Parietal lobe (tissue), 2 donors: ENCODE results near the gene TXLNG. TPM values are rescaled to one million over a fixed set of nuclear protein-coding genes. Genes with fewer than 3 reads are reported as not detected.

Source experiments
- small RNA-seq: library from RNA; depleted of rRNA; stranded (forward); fragments of <200 nt; gene quantifications from one replicate; pipeline ENCODE3, GENCODE V24; 2014; ENCODE audit warnings: low replicate concordance
- total RNA-seq: library from RNA; depleted of rRNA; stranded (reverse); fragments of >200 nt; gene quantifications from one replicate; pipeline ENCODE4 v1.2.3, GENCODE V29; 2014

The TXLNG gene
- total RNA-seq, result 13.1 TPM

DNA sequence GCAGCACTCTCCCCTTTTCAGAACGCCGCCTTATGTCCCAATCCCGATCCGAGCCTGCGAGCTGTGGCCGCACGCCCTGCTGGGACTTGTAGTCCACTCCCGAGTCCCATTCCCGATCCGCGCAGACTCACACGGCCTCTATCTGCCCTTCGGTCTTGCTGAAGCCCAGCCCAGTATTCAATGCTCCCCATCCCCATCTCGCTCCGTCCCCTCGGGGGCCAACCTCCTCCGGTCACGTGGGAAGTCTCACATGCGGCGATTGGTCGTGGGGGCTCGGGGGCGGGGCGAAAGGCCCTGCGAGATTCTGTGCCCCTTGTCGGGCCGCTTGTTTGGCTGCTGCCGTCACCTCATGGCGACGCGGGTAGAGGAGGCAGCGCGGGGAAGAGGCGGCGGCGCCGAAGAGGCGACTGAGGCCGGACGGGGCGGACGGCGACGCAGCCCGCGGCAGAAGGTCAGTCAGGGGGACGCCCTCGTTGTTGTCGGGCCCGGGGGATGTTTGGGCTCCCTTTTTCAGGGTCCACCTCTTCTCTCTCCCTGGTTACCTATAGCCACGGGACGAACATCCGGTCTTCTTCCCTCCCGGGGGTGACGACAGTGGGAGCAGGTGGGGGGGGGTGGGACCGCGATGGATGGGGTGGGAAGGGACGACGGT, at the start of gene TXLNG:
Gene TXLNG, plus strand, starts transcription at position 328 of the 652 bp plus-strand sequence. Its CDS starts 22 bp downstream, at position 350.

DNA sequence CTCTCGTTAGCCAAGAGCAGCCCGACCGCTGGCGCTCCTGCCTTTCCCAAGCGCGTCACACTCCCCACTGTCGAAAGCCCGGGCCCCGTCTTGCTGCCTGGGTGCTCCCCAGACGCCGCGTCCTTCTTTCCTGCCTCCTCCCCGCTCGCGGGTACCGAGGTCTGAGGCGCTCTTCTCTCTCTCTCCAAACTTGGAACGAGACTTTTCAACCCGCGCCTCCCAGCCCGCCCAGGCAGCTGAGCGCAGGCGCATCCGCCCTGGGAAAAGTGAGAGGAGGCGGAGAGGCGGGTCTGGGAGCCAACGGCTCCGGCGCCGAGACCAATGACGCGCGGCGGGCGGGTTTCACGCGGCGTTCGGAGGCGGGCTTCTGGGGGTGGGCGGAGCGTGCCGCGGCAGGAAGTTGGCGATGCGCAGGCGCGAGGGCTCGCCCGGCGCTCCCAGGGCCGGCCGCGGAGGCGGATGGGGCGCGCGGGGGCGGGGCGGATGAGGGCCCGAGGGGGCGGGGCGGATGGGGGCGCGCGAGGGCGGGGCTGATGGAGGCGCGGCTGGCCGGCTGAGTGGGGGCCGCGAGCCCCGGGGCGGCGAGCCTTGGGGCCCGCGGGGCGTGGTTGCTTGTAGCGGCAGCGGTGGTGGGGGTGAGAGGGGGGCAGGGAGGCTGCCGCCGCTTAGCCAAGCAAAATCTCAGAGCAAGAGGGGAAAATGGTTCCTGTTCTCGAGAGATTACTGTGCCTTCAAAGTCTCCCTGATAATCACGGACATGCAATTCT, 84.0 kb downstream of the TXLNG start, which contains the start of gene RBBP7:
Gene RBBP7, minus strand, starts transcription at position 268 of the 767 bp plus-strand sequence. CDS start 309 bp downstream, outside the sequence.

Small RNAs within 50 kb of the gene (small RNA-seq; reads per million reads assigned to genes)
- not detected for gene RNU4-6P
- not detected for gene RNU7-56P
- not detected for gene RPL12P49

Other genes starting within 250 kb of the TXLNG start
- gene S100G, start 136.3 kb upstream of the TXLNG start, total RNA-seq, result not detected
- 43.8 TPM for gene CTPS2, start 73.8 kb upstream of the TXLNG start, total RNA-seq
- gene SYAP1, start 66.9 kb upstream of the TXLNG start, total RNA-seq, result 16.0 TPM
- gene RBBP7, start 83.9 kb downstream of the TXLNG start, total RNA-seq, result 69.8 TPM
- gene REPS2, start 160.2 kb downstream of the TXLNG start, total RNA-seq, result 24.4 TPM